Transverse colon (tissue), 4 donors: ENCODE data around the gene MCC. TPM values are rescaled to one million over a fixed set of nuclear protein-coding genes. Genes with fewer than 3 reads are reported as not detected.

Experiments
- DNase-seq: peaks from one replicate; pipeline ENCODE4 v3.0.0-alpha.2; 2019
- H3K27ac ChIP-seq, 4 donors: fragments of 200-600 bp; sonication (generic); 2 replicates each; pipeline ENCODE4 v1.5.1; 2016 to 2018; ENCODE audit warnings: inconsistent platforms in 4 of 4
- H3K27me3 ChIP-seq: fragments of 200-600 bp; sonication (generic); 2 replicates; pipeline ENCODE4 v1.5.1; 2017; ENCODE audit warnings: inconsistent platforms
- H3K36me3 ChIP-seq, 4 donors: fragments of 200-600 bp; sonication (generic); 2 replicates each; pipeline ENCODE4 v1.5.1; 2017 to 2019; ENCODE audit warnings: inconsistent platforms in 4 of 4
- H3K4me1 ChIP-seq, 4 donors: fragments of 200-600 bp; sonication (generic); 2 replicates each; pipeline ENCODE4 v1.5.1; 2017 to 2020; ENCODE audit warnings: inconsistent platforms in 4 of 4
- H3K4me3 ChIP-seq, 4 donors: fragments of 200-600 bp; sonication (generic); 1 replicate in 1 of 4; 2 replicates in 3 of 4; pipeline versions ENCODE4 v1.5.1 to v1.6.1; 2017 to 2019; ENCODE audit warnings: inconsistent platforms in 4 of 4
- H3K9me3 ChIP-seq, 2 donors: fragments of 200-600 bp; sonication (generic); 2 replicates each; pipeline ENCODE4 v1.5.1; 2017 to 2019; ENCODE audit warnings: inconsistent platforms in 2 of 2
- EP300 ChIP-seq: sonication (generic); formaldehyde crosslinking; IDR thresholded peaks from one replicate; pipeline ENCODE4 v1.6.1; 2017; ENCODE audit warnings: antibody characterized with exemption, low read depth
- POLR2A ChIP-seq: fragments of 450-650 bp; IDR thresholded peaks from one replicate; pipeline ENCODE4 v1.6.1; 2016; ENCODE audit warnings: antibody characterized with exemption, mild to moderate bottlenecking, moderate library complexity
- POLR2AphosphoS5 ChIP-seq, 3 donors: sonication (generic); formaldehyde crosslinking; IDR thresholded peaks; one replicate each; pipeline ENCODE4 v1.6.1; 2016; ENCODE audit warnings: antibody characterized with exemption in 3 of 3
- WGBS, 2 donors: methylation state at CpG; one replicate each; pipeline ENCODE4 v1.1.5; 2018; ENCODE audit warnings: low coverage in 1 of 2; 5-methylcytosine and 5-hydroxymethylcytosine counted together
- in situ Hi-C, 4 donors: fragments of 200-750 bp; cut with MboI; loops; one replicate each; pipeline versions ENCODE4 v1.15.0 to v1.15.1; 2017; ENCODE audit warnings: low sequenced_read_pairs in 3 of 4, low pct_ligation_motif_present in 1 of 4, low pct_unique_long_range_greater_than_20kb in 1 of 4
- intact Hi-C: fragments of 100-400 bp; cut with DNase I; formaldehyde crosslinking; loops from one replicate; pipeline ENCODE4 v1.15.1; 2023; ENCODE audit warnings: low total_unique reads
- total RNA-seq, 4 donors: library from RNA; depleted of rRNA; stranded (reverse); fragments of >200 nt; gene quantifications; one replicate each; pipeline ENCODE4 v1.1.0, GENCODE V29; 2016
- TF ChIP-seq, protein P1 (sequence below), 5 experiments: fragments of 200-600 bp in 3 of 5; fragments of 450-650 bp in 2 of 5; sonication (generic) in 3 of 5; IDR thresholded peaks; 1 replicate in 2 of 5; 2 replicates in 3 of 5; pipeline ENCODE4 v1.5.1; 2016 to 2017; ENCODE audit warnings: antibody characterized with exemption in 5 of 5, inconsistent platforms in 3 of 5, mild to moderate bottlenecking in 2 of 5, moderate library complexity in 1 of 5

Gene MCC
- total RNA-seq, 4 donors from 2014 or later, result 2.6 to 28.4 (median 16.4) TPM

DNA sequence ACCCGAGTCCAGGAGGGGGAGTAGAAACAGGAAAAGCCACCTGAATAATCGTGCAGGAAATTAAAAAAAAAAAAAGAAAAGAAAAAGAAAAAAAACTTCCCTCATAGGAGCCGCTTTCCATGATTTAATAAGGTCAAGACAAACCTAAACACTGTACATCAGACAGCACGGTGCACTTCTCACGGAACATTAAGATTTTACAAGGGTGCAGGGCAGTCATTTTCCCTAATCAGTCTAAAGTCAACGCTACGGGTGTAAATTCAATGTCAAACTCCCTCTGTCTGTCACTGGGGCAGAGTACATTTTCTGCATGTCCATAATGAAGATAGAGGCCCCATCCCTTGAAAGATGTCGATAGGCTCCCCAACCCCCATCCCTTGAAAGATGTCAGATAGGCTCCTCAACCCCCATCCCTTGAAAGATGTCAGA is 193.1 kb downstream of the MCC start:
- H3K9me3 ChIP-seq, result no peaks in the 10 kb centered on the region
- peaks cover 0 to 16% (median 12%) of the 10 kb centered on the region in 4 donors for H3K4me1 ChIP-seq
- TF ChIP-seq POLR2AphosphoS5 (IDR thresholded peaks at IDR 0.05) (no peak), POLR2A (no peak), EP300 (no peak)
- TF ChIP-seq, protein P1, sequence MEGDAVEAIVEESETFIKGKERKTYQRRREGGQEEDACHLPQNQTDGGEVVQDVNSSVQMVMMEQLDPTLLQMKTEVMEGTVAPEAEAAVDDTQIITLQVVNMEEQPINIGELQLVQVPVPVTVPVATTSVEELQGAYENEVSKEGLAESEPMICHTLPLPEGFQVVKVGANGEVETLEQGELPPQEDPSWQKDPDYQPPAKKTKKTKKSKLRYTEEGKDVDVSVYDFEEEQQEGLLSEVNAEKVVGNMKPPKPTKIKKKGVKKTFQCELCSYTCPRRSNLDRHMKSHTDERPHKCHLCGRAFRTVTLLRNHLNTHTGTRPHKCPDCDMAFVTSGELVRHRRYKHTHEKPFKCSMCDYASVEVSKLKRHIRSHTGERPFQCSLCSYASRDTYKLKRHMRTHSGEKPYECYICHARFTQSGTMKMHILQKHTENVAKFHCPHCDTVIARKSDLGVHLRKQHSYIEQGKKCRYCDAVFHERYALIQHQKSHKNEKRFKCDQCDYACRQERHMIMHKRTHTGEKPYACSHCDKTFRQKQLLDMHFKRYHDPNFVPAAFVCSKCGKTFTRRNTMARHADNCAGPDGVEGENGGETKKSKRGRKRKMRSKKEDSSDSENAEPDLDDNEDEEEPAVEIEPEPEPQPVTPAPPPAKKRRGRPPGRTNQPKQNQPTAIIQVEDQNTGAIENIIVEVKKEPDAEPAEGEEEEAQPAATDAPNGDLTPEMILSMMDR (IDR thresholded peaks at IDR 0.05), result no peak
- intact Hi-C loops, result no loop called here
- H3K27ac ChIP-seq, result peak overlapping the region; percentile 85 to 91 (median 88)
- 3 to 6% methylated on average over 4 to 8 of the region's 8 CpGs for WGBS, 2 donors
- no peak for DNase-seq
- peaks cover 18% of the 10 kb centered on the region for H3K27me3 ChIP-seq
- no peaks in the 10 kb centered on the region for H3K36me3 ChIP-seq
- H3K4me3 ChIP-seq, result peak overlapping the region; percentile 64 to 87 (median 72)
- in situ Hi-C loops, result no loop called here

DNA sequence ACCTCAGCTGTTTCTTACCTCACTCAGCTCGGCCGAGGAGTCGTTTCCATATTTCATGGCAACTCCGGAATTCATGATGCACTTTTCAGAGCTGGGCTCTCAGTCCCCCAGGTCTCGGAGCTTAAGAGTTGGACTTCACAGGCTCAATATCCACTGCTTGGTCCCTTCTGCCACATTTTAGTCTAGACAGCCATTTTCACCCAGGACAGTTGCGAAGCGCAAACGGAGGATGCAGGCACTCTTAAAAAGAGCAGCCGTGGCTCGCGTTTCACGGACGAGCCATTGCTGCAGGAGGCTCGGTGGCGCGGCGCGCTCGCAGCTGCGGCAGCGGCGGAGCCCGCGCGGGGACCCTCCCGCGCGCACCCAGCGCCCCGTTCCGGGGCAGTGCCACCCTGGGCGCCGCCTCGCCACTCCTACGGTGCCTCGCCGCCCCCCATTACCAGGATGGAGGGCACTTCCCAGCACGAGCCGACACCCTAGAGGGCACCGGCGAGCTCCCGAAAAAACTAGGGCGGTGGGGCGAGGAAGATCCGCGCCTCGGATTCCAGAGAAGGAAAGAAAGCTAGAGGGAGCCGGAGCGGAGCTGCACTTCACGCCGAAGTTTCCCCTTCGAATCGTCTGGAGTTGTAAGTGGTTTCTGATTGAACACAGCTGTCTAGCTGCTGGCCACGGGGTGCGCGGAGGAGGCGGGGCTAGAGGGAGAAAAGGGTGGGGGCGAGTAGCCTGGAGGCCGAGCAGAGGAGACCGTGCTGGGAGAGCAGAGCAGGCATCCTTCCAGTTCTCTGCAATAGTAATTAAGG is 193.7 kb downstream of the MCC start:
- DNase-seq, result peak; percentile 88
- in situ Hi-C loops, result no loop called here
- intact Hi-C loops, result loop anchor here (1.0 kb wide), 1 partner anchor 172 kb away; no protein-coding TSS in a partner anchor
- WGBS, 2 donors, result 1% methylated on average over 50 of the region's 60 CpGs; no CpG with 5 or more reads in 1 of the 2 donors
- Histone ChIP-seq H3K27me3 (peaks cover 18% of the 10 kb centered on the region), H3K27ac (peak overlapping the region; percentile 85 to 91 (median 88)), H3K4me1 (peaks cover 0 to 16% (median 12%) of the 10 kb centered on the region in 4 donors), H3K9me3 (no peaks in the 10 kb centered on the region), H3K36me3 (no peaks in the 10 kb centered on the region), H3K4me3 (peak overlapping the region; percentile 64 to 87 (median 72))
- TF ChIP-seq, protein P1 (IDR thresholded peaks at IDR 0.05), result no peak
- TF ChIP-seq POLR2AphosphoS5 (IDR thresholded peaks at IDR 0.05) (peak; percentile 87 to 93 (median 92)), EP300 (no peak), POLR2A (peak; percentile 64)

DNA sequence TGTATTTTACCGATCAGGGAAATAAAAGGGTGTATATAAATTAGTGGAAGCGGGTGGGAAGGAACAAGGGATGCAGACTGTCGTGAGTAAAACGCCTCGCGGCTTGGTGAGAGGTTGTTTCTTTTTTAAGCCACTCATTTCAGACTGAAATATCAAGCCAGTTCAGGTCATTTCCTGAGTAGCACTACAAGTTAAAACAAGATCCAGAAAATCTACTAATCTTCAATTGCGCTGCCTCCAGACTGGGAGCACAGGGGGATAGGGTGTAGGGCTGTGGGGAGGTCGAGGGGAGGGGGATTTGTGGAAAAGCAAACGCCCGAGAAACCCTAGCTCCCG is 194.3 kb downstream of the MCC start:
- DNase-seq, result no peak
- in situ Hi-C loops (no loop called here), intact Hi-C loops (loop anchor here (1.0 kb wide), 1 partner anchor 172 kb away; no protein-coding TSS in a partner anchor)
- Histone ChIP-seq H3K4me1 (peaks cover 0 to 16% (median 12%) of the 10 kb centered on the region in 4 donors), H3K27ac (peak overlapping the region; percentile 85 to 91 (median 88)), H3K36me3 (no peaks in the 10 kb centered on the region), H3K9me3 (no peaks in the 10 kb centered on the region), H3K4me3 (peak overlapping the region; percentile 64 to 87 (median 72)), H3K27me3 (peaks cover 18% of the 10 kb centered on the region)
- WGBS, 2 donors, result 2 to 4% methylated on average over 9 to 11 of the region's 11 CpGs
- TF ChIP-seq, protein P1 (IDR thresholded peaks at IDR 0.05), result no peak
- no peak for TF ChIP-seq POLR2A
- TF ChIP-seq POLR2AphosphoS5 (IDR thresholded peaks at IDR 0.05), result no peak
- no peak for TF ChIP-seq EP300

DNA sequence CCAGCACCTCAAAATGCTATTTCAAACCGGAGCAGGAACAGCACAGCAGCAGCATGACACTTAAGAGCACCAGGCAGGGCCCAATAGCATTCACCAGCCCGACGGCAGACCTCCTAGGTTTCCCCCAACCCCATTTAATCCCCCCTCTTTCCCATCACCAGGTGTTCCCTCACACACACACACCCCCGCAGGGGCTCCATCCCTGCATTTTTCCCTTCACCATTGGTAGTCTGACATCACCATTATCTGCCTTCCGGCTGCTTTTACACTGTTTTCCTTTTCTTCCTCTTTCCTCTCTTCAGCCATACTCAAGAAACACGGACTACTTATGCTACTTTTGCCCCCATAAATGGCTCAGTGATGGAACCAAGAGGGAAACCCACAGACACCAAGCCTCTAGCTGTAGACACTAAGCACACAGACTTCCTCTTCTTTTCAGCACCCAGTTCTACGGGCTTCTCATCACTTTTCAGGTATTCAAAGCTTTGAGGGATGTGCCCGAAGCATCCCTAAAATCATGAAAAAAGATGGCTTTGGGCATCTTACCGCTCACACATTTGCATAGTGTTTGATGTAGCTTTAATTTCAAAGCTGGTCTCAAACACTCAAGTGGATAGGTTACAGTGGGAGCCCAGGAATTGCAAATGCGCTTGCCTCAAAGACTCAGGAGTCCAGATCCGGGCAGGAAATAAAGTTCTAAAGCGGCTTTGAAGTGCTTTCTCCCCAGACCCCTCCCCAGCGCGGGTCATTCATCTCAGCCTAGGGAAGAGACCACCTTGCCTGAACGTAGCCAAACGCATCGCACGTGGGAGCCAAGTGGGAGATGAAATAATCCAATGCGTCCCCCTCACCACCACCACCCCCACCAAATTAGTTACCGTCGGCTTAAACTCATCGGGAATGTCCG is 194.9 kb downstream of the MCC start:
- intact Hi-C loops (no loop called here), in situ Hi-C loops (no loop called here)
- H3K4me1 ChIP-seq, result peaks cover 0 to 16% (median 12%) of the 10 kb centered on the region in 4 donors
- TF ChIP-seq POLR2A (no peak), POLR2AphosphoS5 (IDR thresholded peaks at IDR 0.05) (no peak), EP300 (no peak)
- TF ChIP-seq, protein P1 (IDR thresholded peaks at IDR 0.05), result no peak
- WGBS, 2 donors, result 27 to 45% methylated on average over 6 to 23 of the region's 23 CpGs
- H3K9me3 ChIP-seq, result no peaks in the 10 kb centered on the region
- peak overlapping the region; percentile 64 to 87 (median 72) for H3K4me3 ChIP-seq
- DNase-seq, result no peak
- H3K36me3 ChIP-seq, result no peaks in the 10 kb centered on the region
- peak overlapping the region; percentile 85 to 91 (median 88) for H3K27ac ChIP-seq
- peaks cover 18% of the 10 kb centered on the region for H3K27me3 ChIP-seq
